ENCODE results near the gene PRDM16.

The PRDM16 gene

GRCh38 chr1:3181956-3182355 lies 113.0 kb downstream of the PRDM16 start:
- Mint-ChIP-seq H3K4me1 (no peaks in the 10 kb centered on the region), H3K36me3 (no peaks in the 10 kb centered on the region), H3K27me3 (peaks cover 32% of the 10 kb centered on the region), H3K27ac (no peak overlapping the region), H3K9me3 (peaks cover 3% of the 10 kb centered on the region), H3K4me3 (no peak overlapping the region)
- DNase-seq, result no peak
- CTCF ChIA-PET, result no interaction called here

GRCh38 chr1:3183411-3183810 lies 114.4 kb downstream of the PRDM16 start:
- CTCF ChIA-PET, result no interaction called here
- H3K27me3 Mint-ChIP-seq, result peaks cover 37% of the 10 kb centered on the region
- H3K4me1 Mint-ChIP-seq, result no peaks in the 10 kb centered on the region
- peaks cover 3% of the 10 kb centered on the region for H3K9me3 Mint-ChIP-seq
- no peak overlapping the region for H3K4me3 Mint-ChIP-seq
- DNase-seq, result no peak
- H3K27ac Mint-ChIP-seq, result no peak overlapping the region
- H3K36me3 Mint-ChIP-seq, result no peaks in the 10 kb centered on the region

GRCh38 chr1:3183813-3184212 lies 114.8 kb downstream of the PRDM16 start:
- no peaks in the 10 kb centered on the region for H3K4me1 Mint-ChIP-seq
- H3K4me3 Mint-ChIP-seq, result no peak overlapping the region
- H3K27ac Mint-ChIP-seq, result no peak overlapping the region
- DNase-seq, result no peak
- CTCF ChIA-PET, result no interaction called here
- H3K9me3 Mint-ChIP-seq, result peaks cover 3% of the 10 kb centered on the region
- no peaks in the 10 kb centered on the region for H3K36me3 Mint-ChIP-seq
- peaks cover 41% of the 10 kb centered on the region for H3K27me3 Mint-ChIP-seq

GRCh38 chr1:3184666-3185065 lies 115.7 kb downstream of the PRDM16 start:
- H3K36me3 Mint-ChIP-seq, result no peaks in the 10 kb centered on the region
- CTCF ChIA-PET, result no interaction called here

GRCh38 chr1:3185896-3186525 lies 117.0 kb downstream of the PRDM16 start:
- Mint-ChIP-seq H3K27ac (no peak overlapping the region), H3K27me3 (peaks cover 48% of the 10 kb centered on the region), H3K36me3 (no peaks in the 10 kb centered on the region), H3K4me1 (no peaks in the 10 kb centered on the region), H3K4me3 (no peak overlapping the region), H3K9me3 (peaks cover 3% of the 10 kb centered on the region)
- no peak for DNase-seq
- CTCF ChIA-PET, result no interaction called here

More at GRCh38 chr1:3184666-3185065, 115.7 kb downstream of the PRDM16 start:
- no peak for DNase-seq
- Mint-ChIP-seq H3K27me3 (peaks cover 47% of the 10 kb centered on the region), H3K27ac (no peak overlapping the region), H3K4me3 (no peak overlapping the region), H3K4me1 (no peaks in the 10 kb centered on the region), H3K9me3 (peaks cover 3% of the 10 kb centered on the region)

- CTCF ChIA-PET, result no interaction called here
- Mint-ChIP-seq H3K4me1 (no peaks in the 10 kb centered on the region), H3K4me3 (no peak overlapping the region), H3K27ac (no peak overlapping the region), H3K9me3 (peaks cover 3% of the 10 kb centered on the region), H3K36me3 (no peaks in the 10 kb centered on the region), H3K27me3 (peaks cover 48% of the 10 kb centered on the region)
- DNase-seq, result no peak
Measured at GRCh38 chr1:3186526-3186921, 117.5 kb downstream of the PRDM16 start.

- Mint-ChIP-seq H3K4me3 (no peak overlapping the region), H3K27me3 (peaks cover 45% of the 10 kb centered on the region), H3K4me1 (no peaks in the 10 kb centered on the region), H3K36me3 (no peaks in the 10 kb centered on the region), H3K9me3 (no peaks in the 10 kb centered on the region), H3K27ac (no peak overlapping the region)
- CTCF ChIA-PET, result no interaction called here
- no peak for DNase-seq
Measured at GRCh38 chr1:3187415-3188149, 118.6 kb downstream of the PRDM16 start.

GRCh38 chr1:3188150-3188971 lies 119.4 kb downstream of the PRDM16 start:
- Mint-ChIP-seq H3K4me1 (no peaks in the 10 kb centered on the region), H3K9me3 (no peaks in the 10 kb centered on the region), H3K4me3 (no peak overlapping the region), H3K27me3 (peaks cover 37% of the 10 kb centered on the region), H3K36me3 (no peaks in the 10 kb centered on the region), H3K27ac (no peak overlapping the region)
- CTCF ChIA-PET, result no interaction called here
- no peak for DNase-seq

GRCh38 chr1:3190256-3191041 lies 121.4 kb downstream of the PRDM16 start:
- CTCF ChIA-PET, result no interaction called here
- H3K9me3 Mint-ChIP-seq, result no peaks in the 10 kb centered on the region
- no peak overlapping the region for H3K27ac Mint-ChIP-seq
- no peaks in the 10 kb centered on the region for H3K4me1 Mint-ChIP-seq
- peaks cover 16% of the 10 kb centered on the region for H3K27me3 Mint-ChIP-seq
- no peak overlapping the region for H3K4me3 Mint-ChIP-seq
- no peaks in the 10 kb centered on the region for H3K36me3 Mint-ChIP-seq
- no peak for DNase-seq

GRCh38 chr1:3192361-3192760 lies 123.4 kb downstream of the PRDM16 start:
- H3K27me3 Mint-ChIP-seq, result peaks cover 16% of the 10 kb centered on the region
- no peak overlapping the region for H3K4me3 Mint-ChIP-seq

GRCh38 chr1:3192825-3193224 lies 123.8 kb downstream of the PRDM16 start:
- DNase-seq, result no peak
- H3K4me1 Mint-ChIP-seq, result no peaks in the 10 kb centered on the region
- CTCF ChIA-PET, result no interaction called here
- H3K4me3 Mint-ChIP-seq, result no peak overlapping the region
- H3K36me3 Mint-ChIP-seq, result no peaks in the 10 kb centered on the region
- peaks cover 13% of the 10 kb centered on the region for H3K27me3 Mint-ChIP-seq
- no peaks in the 10 kb centered on the region for H3K9me3 Mint-ChIP-seq
- no peak overlapping the region for H3K27ac Mint-ChIP-seq

More at GRCh38 chr1:3192361-3192760, 123.4 kb downstream of the PRDM16 start:
- CTCF ChIA-PET, result no interaction called here
- H3K36me3 Mint-ChIP-seq, result no peaks in the 10 kb centered on the region
- DNase-seq, result no peak
- H3K9me3 Mint-ChIP-seq, result no peaks in the 10 kb centered on the region
- H3K27ac Mint-ChIP-seq, result no peak overlapping the region
- H3K4me1 Mint-ChIP-seq, result no peaks in the 10 kb centered on the region

GRCh38 chr1:3193811-3194210 lies 124.8 kb downstream of the PRDM16 start:
- Mint-ChIP-seq H3K4me3 (no peak overlapping the region), H3K27ac (no peak overlapping the region), H3K4me1 (no peaks in the 10 kb centered on the region), H3K27me3 (peaks cover 7% of the 10 kb centered on the region), H3K9me3 (no peaks in the 10 kb centered on the region), H3K36me3 (no peaks in the 10 kb centered on the region)
- no peak for DNase-seq
- CTCF ChIA-PET, result no interaction called here

- H3K27me3 Mint-ChIP-seq, result no peaks in the 10 kb centered on the region
- H3K4me1 Mint-ChIP-seq, result no peaks in the 10 kb centered on the region
- no peak overlapping the region for H3K27ac Mint-ChIP-seq
- H3K36me3 Mint-ChIP-seq, result no peaks in the 10 kb centered on the region
- H3K4me3 Mint-ChIP-seq, result no peak overlapping the region
- no peaks in the 10 kb centered on the region for H3K9me3 Mint-ChIP-seq
- CTCF ChIA-PET, result no interaction called here
- no peak for DNase-seq
Measured at GRCh38 chr1:3194760-3195479, 125.9 kb downstream of the PRDM16 start.

GRCh38 chr1:3195480-3195815 lies 126.4 kb downstream of the PRDM16 start:
- Mint-ChIP-seq H3K4me3 (no peak overlapping the region), H3K27ac (no peak overlapping the region), H3K36me3 (no peaks in the 10 kb centered on the region), H3K9me3 (no peaks in the 10 kb centered on the region), H3K27me3 (no peaks in the 10 kb centered on the region), H3K4me1 (no peaks in the 10 kb centered on the region)
- CTCF ChIA-PET, result no interaction called here
- no peak for DNase-seq

All from activated naive CD4-positive, alpha-beta T cell treated with anti-CD3 and anti-CD28 coated beads, Interleukin-2, amount 10 ng/mL, durations not matched to agents 7 days and 5 days (primary cell).